ENCODE data around the gene NADK2. TPM values are rescaled to one million over a fixed set of nuclear protein-coding genes. Genes with fewer than 3 reads are reported as not detected.
"Not testable (repeated sequence)": the region's sequence is repeated elsewhere in the genome, so short reads cannot be mapped to it uniquely, and the experiment has no call there.

The NADK2 gene
- total and polyA plus RNA-seq, 12 donors: 13.5 to 68.3 (median 46.6) TPM

- no peak overlapping the region for H3K27ac ChIP-seq
- no peaks in the 10 kb centered on the region for H3K9me3 ChIP-seq (replicated peaks in 1 of 3)
- TF ChIP-seq POLR2A (IDR thresholded peaks at IDR 0.05): no peak
- no peak for TF ChIP-seq CTCF (IDR thresholded peaks at IDR 0.05)
- H3K4me3 ChIP-seq: no peak overlapping the region
- 87 to 94% (median 91%) methylated on average over 4 of the region's 4 CpGs for WGBS, 4 donors
- H3K27me3 ChIP-seq: no peaks in the 10 kb centered on the region
- DNase-seq: no peak
- intact Hi-C loops (cut with DNase I): no loop called here
- no peaks in the 10 kb centered on the region for H3K4me1 ChIP-seq (replicated peaks in 1 of 2)
- H3K36me3 ChIP-seq (replicated peaks in 1 of 2): peaks cover 0 to 22% of the 10 kb centered on the region in 2 donors
Measured at GRCh38 chr5:36200513-36200912, 41.2 kb downstream of the NADK2 start.

GRCh38 chr5:36199620-36200019 lies 42.1 kb downstream of the NADK2 start:
- intact Hi-C loops (cut with DNase I): no loop called here
- Histone ChIP-seq H3K27ac (no peak overlapping the region), H3K27me3 (no peaks in the 10 kb centered on the region), H3K4me3 (no peak overlapping the region), H3K36me3 (replicated peaks in 1 of 2) (peaks cover 0 to 30% of the 10 kb centered on the region in 2 donors), H3K4me1 (replicated peaks in 1 of 2) (no peaks in the 10 kb centered on the region), H3K9me3 (replicated peaks in 1 of 3) (no peaks in the 10 kb centered on the region)
- TF ChIP-seq POLR2A (IDR thresholded peaks at IDR 0.05): no peak
- no peak for TF ChIP-seq CTCF (IDR thresholded peaks at IDR 0.05)
- no peak for DNase-seq
- WGBS, 4 donors: 69 to 81% (median 75%) methylated on average over 2 of the region's 2 CpGs

- H3K9me3 ChIP-seq (replicated peaks in 1 of 3); DNase-seq; H3K4me1 ChIP-seq (replicated peaks in 1 of 2); H3K27me3 ChIP-seq; H3K27ac ChIP-seq; intact Hi-C loops (cut with DNase I); H3K4me3 ChIP-seq: not testable (repeated sequence)
- 87 to 90% (median 89%) methylated on average over 2 to 3 of the region's 3 CpGs for WGBS, 4 donors
- peaks cover 0 to 30% of the 10 kb centered on the region in 2 donors for H3K36me3 ChIP-seq (replicated peaks in 1 of 2)
Measured at GRCh38 chr5:36198783-36199182, 42.9 kb downstream of the NADK2 start.

GRCh38 chr5:36198281-36198680 lies 43.4 kb downstream of the NADK2 start:
- H3K36me3 ChIP-seq (replicated peaks in 1 of 2): peaks cover 0 to 30% of the 10 kb centered on the region in 2 donors
- no peak overlapping the region for H3K27ac ChIP-seq
- TF ChIP-seq CTCF (IDR thresholded peaks at IDR 0.05): no peak
- TF ChIP-seq POLR2A (IDR thresholded peaks at IDR 0.05): no peak
- peaks cover 0 to 6% (median 0%) of the 10 kb centered on the region in 3 donors for H3K9me3 ChIP-seq (replicated peaks in 1 of 3)
- no peaks in the 10 kb centered on the region for H3K27me3 ChIP-seq
- no peak for DNase-seq
- no peaks in the 10 kb centered on the region for H3K4me1 ChIP-seq (replicated peaks in 1 of 2)
- no peak overlapping the region for H3K4me3 ChIP-seq
- intact Hi-C loops (cut with DNase I): no loop called here

- DNase-seq: no peak
- Histone ChIP-seq H3K9me3 (replicated peaks in 1 of 3) (peaks cover 0 to 6% (median 0%) of the 10 kb centered on the region in 3 donors), H3K36me3 (replicated peaks in 1 of 2) (peaks cover 0 to 18% of the 10 kb centered on the region in 2 donors), H3K27ac (no peak overlapping the region), H3K4me1 (replicated peaks in 1 of 2) (no peaks in the 10 kb centered on the region), H3K4me3 (no peak overlapping the region), H3K27me3 (no peaks in the 10 kb centered on the region)
- TF ChIP-seq CTCF (IDR thresholded peaks at IDR 0.05): no peak
- TF ChIP-seq POLR2A (IDR thresholded peaks at IDR 0.05): no peak
- intact Hi-C loops (cut with DNase I): no loop called here
- WGBS, 4 donors: 95 to 98% (median 97%) methylated on average over 5 of the region's 5 CpGs
Measured at GRCh38 chr5:36193746-36194145, 48.0 kb downstream of the NADK2 start.

GRCh38 chr5:36184408-36184807 lies 57.3 kb downstream of the NADK2 start:
- H3K4me3 ChIP-seq; H3K9me3 ChIP-seq (replicated peaks in 1 of 3); DNase-seq; H3K27ac ChIP-seq; H3K4me1 ChIP-seq (replicated peaks in 1 of 2); H3K27me3 ChIP-seq; intact Hi-C loops (cut with DNase I): not testable (repeated sequence)
- WGBS, 4 donors: 39 to 91% (median 75%) methylated on average over 2 to 3 of the region's 4 CpGs
- H3K36me3 ChIP-seq (replicated peaks in 1 of 2): peaks cover 0 to 20% of the 10 kb centered on the region in 2 donors
